GM12801 (cell line): ENCODE results near the gene IL3.

Source experiments
- CTCF ChIP-seq: IDR thresholded peaks from one replicate; pipeline ENCODE4 v1.5.1; 2011; ENCODE audit warnings: control low read depth; ENCODE audit not compliant: insufficient read length; ENCODE audit errors: extremely low read depth

The IL3 gene

GRCh38 chr5:132022737-132023136, 37.7 kb upstream of the IL3 start:
- TF ChIP-seq CTCF: no peak

- no peak for TF ChIP-seq CTCF
Measured at GRCh38 chr5:132023258-132024116, 37.0 kb upstream of the IL3 start.

GRCh38 chr5:132024117-132024435, 36.4 kb upstream of the IL3 start:
- no peak for TF ChIP-seq CTCF

- TF ChIP-seq CTCF: no peak
Measured at GRCh38 chr5:132024789-132025402, 35.6 kb upstream of the IL3 start.

GRCh38 chr5:132025403-132025971, 35.0 kb upstream of the IL3 start:
- no peak for TF ChIP-seq CTCF

- no peak for TF ChIP-seq CTCF
Measured at GRCh38 chr5:132026516-132027008, 33.9 kb upstream of the IL3 start.

- TF ChIP-seq CTCF: no peak
Measured at GRCh38 chr5:132027027-132027426, 33.4 kb upstream of the IL3 start.
